Retinal pigment epithelial cell (primary cell): Measurements from ENCODE around the gene CDHR1.

Experiments
- DNase-seq: peaks from one replicate; pipeline ENCODE4 v3.0.0-alpha.2; 2010; ENCODE audit warnings: low read depth
- H3K4me3 ChIP-seq: 2 replicates; pipeline ENCODE4 v1.5.1; 2011; ENCODE audit warnings: mild to moderate bottlenecking, low read length, control low read depth, moderate library complexity
- TF ChIP-seq, protein P1 (sequence below): conservative IDR thresholded peaks from 2 replicates; pipeline ENCODE4 v1.5.1; 2011; ENCODE audit warnings: low read depth, low read length, control low read depth, inconsistent platforms

CDHR1 gene

DNA sequence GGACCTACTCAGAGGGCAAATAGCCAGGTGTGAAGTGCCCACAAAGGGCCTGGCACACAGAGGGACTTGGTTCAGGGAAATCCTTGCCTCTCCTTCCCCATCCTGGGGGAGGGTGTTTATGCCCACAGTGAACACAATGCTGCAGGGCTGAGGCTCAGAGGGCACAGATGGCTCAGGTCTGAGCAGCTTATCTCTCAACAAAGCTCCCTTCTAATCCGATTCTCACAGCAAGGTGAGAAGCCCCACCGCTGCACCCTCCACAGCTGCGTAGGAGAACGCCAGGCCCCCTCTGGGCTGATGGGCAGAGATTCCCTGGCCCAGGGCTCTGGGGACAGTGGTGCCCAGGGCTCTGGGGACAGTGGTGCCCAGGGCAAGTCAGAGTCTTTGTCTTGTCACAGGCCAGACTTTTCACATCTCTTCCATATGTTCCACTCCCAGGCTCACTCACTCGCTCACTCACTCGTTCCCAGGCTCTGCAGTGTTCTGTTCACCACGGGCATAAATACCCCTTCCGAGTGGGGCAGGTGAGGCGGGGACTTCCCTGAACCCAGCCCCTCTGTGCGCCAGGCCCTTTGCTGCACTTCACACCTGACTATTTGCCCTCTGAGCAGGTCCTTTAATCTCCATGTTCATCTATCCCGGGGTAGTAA is 8.7 kb upstream of the CDHR1 start:
- DNase-seq = no peak
- TF ChIP-seq, protein P1, sequence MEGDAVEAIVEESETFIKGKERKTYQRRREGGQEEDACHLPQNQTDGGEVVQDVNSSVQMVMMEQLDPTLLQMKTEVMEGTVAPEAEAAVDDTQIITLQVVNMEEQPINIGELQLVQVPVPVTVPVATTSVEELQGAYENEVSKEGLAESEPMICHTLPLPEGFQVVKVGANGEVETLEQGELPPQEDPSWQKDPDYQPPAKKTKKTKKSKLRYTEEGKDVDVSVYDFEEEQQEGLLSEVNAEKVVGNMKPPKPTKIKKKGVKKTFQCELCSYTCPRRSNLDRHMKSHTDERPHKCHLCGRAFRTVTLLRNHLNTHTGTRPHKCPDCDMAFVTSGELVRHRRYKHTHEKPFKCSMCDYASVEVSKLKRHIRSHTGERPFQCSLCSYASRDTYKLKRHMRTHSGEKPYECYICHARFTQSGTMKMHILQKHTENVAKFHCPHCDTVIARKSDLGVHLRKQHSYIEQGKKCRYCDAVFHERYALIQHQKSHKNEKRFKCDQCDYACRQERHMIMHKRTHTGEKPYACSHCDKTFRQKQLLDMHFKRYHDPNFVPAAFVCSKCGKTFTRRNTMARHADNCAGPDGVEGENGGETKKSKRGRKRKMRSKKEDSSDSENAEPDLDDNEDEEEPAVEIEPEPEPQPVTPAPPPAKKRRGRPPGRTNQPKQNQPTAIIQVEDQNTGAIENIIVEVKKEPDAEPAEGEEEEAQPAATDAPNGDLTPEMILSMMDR = no peak
- no peak overlapping the region for H3K4me3 ChIP-seq

DNA sequence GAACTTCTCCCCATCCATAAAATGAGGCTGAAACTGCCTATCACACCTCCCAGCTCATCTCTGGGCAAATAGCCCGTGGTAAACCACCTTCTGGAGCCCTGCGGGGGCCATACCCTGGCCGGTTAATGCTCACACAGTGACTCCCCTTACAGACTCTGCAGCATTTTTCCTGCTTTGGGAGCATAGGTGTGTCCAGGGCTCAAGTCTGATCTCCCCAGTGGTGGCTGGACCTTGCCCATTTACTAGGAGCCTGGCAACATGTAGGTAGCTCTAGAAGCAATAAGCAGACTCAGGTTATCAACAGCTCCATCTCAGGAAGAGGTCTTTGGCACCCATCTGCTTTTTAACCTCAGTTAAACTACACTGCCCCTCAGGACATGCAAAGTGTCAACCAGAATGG is 5.5 kb upstream of the CDHR1 start:
- H3K4me3 ChIP-seq = no peak overlapping the region
- DNase-seq = no peak
- TF ChIP-seq, protein P1 = no peak

GRCh38 chr10:84190621-84191020 is 3.7 kb upstream of the CDHR1 start:
- TF ChIP-seq, protein P1 = no peak
- DNase-seq = no peak
- no peak overlapping the region for H3K4me3 ChIP-seq

DNA sequence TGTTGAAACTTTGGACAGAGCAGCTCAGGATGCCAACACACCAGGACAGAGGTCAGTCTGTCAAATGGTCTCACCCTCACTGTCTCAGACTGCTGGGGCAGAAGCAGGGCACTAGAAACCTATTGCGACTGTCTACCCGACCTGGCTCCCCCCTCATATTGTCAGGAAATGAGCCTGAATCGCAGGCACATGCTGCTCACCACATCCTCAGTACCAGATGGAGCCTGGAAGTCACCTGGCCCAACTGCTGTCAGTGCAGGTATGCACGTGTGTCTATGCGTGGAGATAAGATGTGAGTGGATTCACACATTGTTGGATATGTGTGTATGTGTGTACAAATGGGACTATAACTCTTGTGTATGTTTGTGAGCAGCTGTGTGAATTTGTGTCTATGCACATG is 3.2 kb upstream of the CDHR1 start:
- DNase-seq = no peak
- TF ChIP-seq, protein P1 = no peak
- H3K4me3 ChIP-seq = no peak overlapping the region

- no peak for DNase-seq
- TF ChIP-seq, protein P1 = no peak
- H3K4me3 ChIP-seq = no peak overlapping the region
These were observed 1.0 kb upstream of the CDHR1 start for GRCh38 chr10:84193327-84193726.

DNA sequence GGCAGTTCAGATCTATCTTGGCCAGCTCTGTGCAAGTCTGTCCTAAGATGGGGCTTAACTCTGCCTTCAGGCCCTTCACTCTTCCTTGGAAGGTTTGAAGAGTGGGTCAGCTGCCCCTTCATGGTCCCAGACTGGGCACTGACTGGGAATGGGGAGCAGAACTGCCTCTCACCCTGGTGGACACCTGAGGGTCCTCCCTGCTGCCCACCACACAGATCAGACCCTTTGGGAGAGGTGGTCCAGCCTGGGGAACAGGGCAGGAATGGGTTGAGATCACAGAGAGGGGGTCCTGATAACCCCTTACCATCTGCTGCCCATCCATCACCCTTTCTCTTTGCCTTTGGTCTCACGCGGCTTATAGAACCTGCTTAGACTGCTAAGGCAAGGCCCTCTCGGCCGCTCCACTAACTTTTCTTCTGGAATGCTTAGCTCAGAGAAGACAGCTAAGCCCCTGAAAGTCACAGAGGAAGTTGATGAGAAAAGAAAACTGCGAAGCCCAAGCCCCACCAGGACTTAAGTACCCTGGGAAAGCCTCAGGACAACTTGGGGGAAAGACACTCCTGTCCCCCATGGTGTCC is 402 bp upstream of the CDHR1 start:
- TF ChIP-seq, protein P1 = no peak
- peak overlapping the region; percentile 31 for H3K4me3 ChIP-seq
- DNase-seq = no peak
